OCI-LY3 (cell line): ENCODE results near the gene PLK5.

Source experiments
- H2AFZ ChIP-seq: fragments of 200-600, 300-600 bp; shearing (Covaris generic); 2 replicates; pipeline ENCODE4 v1.6.0; 2014; ENCODE audit warnings: antibody characterized with exemption, low read depth, low read length
- H3K27ac ChIP-seq: fragments of 200-600, 300-600 bp; sonication (generic); 2 replicates; pipeline ENCODE4 v1.5.1; 2014; ENCODE audit warnings: mild to moderate bottlenecking, low read length, moderate library complexity, mixed read lengths
- H3K27me3 ChIP-seq: fragments of 200-600, 300-600 bp; sonication (generic); 2 replicates; pipeline ENCODE4 v1.6.1; 2014; ENCODE audit warnings: low read depth, low read length, mixed read lengths
- H3K36me3 ChIP-seq: fragments of 200-600, 300-600 bp; sonication (generic); replicated peaks from 2 replicates; pipeline ENCODE3; 2014; ENCODE audit warnings: low read depth, low read length, mixed read lengths
- H3K4me1 ChIP-seq: fragments of 300-600, 200-600 bp; sonication (generic); 2 replicates; pipeline ENCODE4 v1.6.1; 2014; ENCODE audit warnings: low read length, mixed read lengths
- H3K4me2 ChIP-seq: fragments of 200-600, 300-600 bp; sonication (generic); 2 replicates; pipeline ENCODE4 v1.6.1; 2014; ENCODE audit warnings: low read length, mixed read lengths
- H3K4me3 ChIP-seq: fragments of 300-600, 200-600 bp; sonication (generic); 2 replicates; pipeline ENCODE4 v1.5.1; 2014; ENCODE audit warnings: antibody characterized with exemption, mild to moderate bottlenecking, low read length, moderate library complexity
- H3K79me2 ChIP-seq: fragments of 300-600, 200-600 bp; shearing (Covaris generic); 2 replicates; pipeline ENCODE4 v1.6.1; 2014; ENCODE audit warnings: mild to moderate bottlenecking, low read length, mixed read lengths
- H3K9ac ChIP-seq: fragments of 300-600, 200-600 bp; shearing (Covaris generic); 2 replicates; pipeline ENCODE4 v1.6.0; 2014; ENCODE audit warnings: mild to moderate bottlenecking, low read length, moderate library complexity
- H3K9me3 ChIP-seq: fragments of 200-600, 300-600 bp; shearing (Covaris generic); 2 replicates; pipeline ENCODE4 v1.6.1; 2014; ENCODE audit warnings: low read length, mixed read lengths; ENCODE audit not compliant: insufficient read depth
- H4K20me1 ChIP-seq: fragments of 200-600, 300-600 bp; sonication (generic); 2 replicates; pipeline ENCODE4 v1.6.1; 2016; ENCODE audit warnings: low read length, mixed read lengths; ENCODE audit not compliant: insufficient read depth
- CTCF ChIP-seq: fragments of 200-600, 300-600 bp; sonication (generic); IDR thresholded peaks from 2 replicates; pipeline ENCODE4 v1.5.1; 2014; ENCODE audit warnings: antibody characterized with exemption, low read length, low read depth
- EZH2phosphoT487 ChIP-seq: fragments of 200-600 bp; shearing (Covaris generic); IDR thresholded peaks from 2 replicates; pipeline ENCODE4 v1.6.1; 2018; ENCODE audit warnings: antibody characterized with exemption, mixed run types, low read depth

PLK5 gene

GRCh38 chr19:1508507-1508856 lies 15.4 kb upstream of the PLK5 start:
- no peak overlapping the region for H3K4me3 ChIP-seq
- no peak overlapping the region for H3K4me2 ChIP-seq
- H2AFZ ChIP-seq: no peak overlapping the region
- H3K79me2 ChIP-seq: no peaks in the 10 kb centered on the region
- no peaks in the 10 kb centered on the region for H3K36me3 ChIP-seq
- peaks cover 4% of the 10 kb centered on the region; the same call in 1 of the 2 replicates for H3K27me3 ChIP-seq
- H4K20me1 ChIP-seq: no peaks in the 10 kb centered on the region
- H3K27ac ChIP-seq: no peak overlapping the region
- no peaks in the 10 kb centered on the region for H3K4me1 ChIP-seq
- H3K9ac ChIP-seq: no peak overlapping the region
- H3K9me3 ChIP-seq: no peaks in the 10 kb centered on the region
- TF ChIP-seq EZH2phosphoT487 (no peak), CTCF (no peak)

GRCh38 chr19:1509602-1510441 lies 14.1 kb upstream of the PLK5 start:
- H2AFZ ChIP-seq: no peak overlapping the region
- no peaks in the 10 kb centered on the region for H3K9me3 ChIP-seq
- H3K4me3 ChIP-seq: no peak overlapping the region
- H3K9ac ChIP-seq: no peak overlapping the region
- TF ChIP-seq EZH2phosphoT487 (no peak), CTCF (no peak)
- no peaks in the 10 kb centered on the region for H3K79me2 ChIP-seq
- no peaks in the 10 kb centered on the region for H3K36me3 ChIP-seq
- no peak overlapping the region for H3K27ac ChIP-seq
- no peak overlapping the region for H3K4me2 ChIP-seq
- no peaks in the 10 kb centered on the region for H4K20me1 ChIP-seq
- no peaks in the 10 kb centered on the region for H3K27me3 ChIP-seq
- H3K4me1 ChIP-seq: no peaks in the 10 kb centered on the region

GRCh38 chr19:1510442-1510806 lies 13.5 kb upstream of the PLK5 start:
- Histone ChIP-seq H3K4me1 (no peaks in the 10 kb centered on the region), H3K4me2 (no peak overlapping the region), H3K27ac (no peak overlapping the region)

GRCh38 chr19:1510807-1511206 lies 13.1 kb upstream of the PLK5 start:
- Histone ChIP-seq H3K9ac (no peak overlapping the region), H4K20me1 (no peaks in the 10 kb centered on the region), H3K4me2 (no peak overlapping the region), H3K79me2 (no peaks in the 10 kb centered on the region), H3K27ac (no peak overlapping the region), H2AFZ (no peak overlapping the region), H3K27me3 (no peaks in the 10 kb centered on the region), H3K4me1 (no peaks in the 10 kb centered on the region), H3K36me3 (no peaks in the 10 kb centered on the region), H3K9me3 (no peaks in the 10 kb centered on the region), H3K4me3 (no peak overlapping the region)
- TF ChIP-seq CTCF (no peak), EZH2phosphoT487 (no peak)

More at GRCh38 chr19:1510442-1510806, 13.5 kb upstream of the PLK5 start:
- TF ChIP-seq EZH2phosphoT487 (no peak), CTCF (no peak)
- Histone ChIP-seq H3K79me2 (no peaks in the 10 kb centered on the region), H3K36me3 (no peaks in the 10 kb centered on the region), H3K4me3 (no peak overlapping the region), H4K20me1 (no peaks in the 10 kb centered on the region), H2AFZ (no peak overlapping the region), H3K27me3 (no peaks in the 10 kb centered on the region), H3K9ac (no peak overlapping the region), H3K9me3 (no peaks in the 10 kb centered on the region)
